GM12878 (cell line): ENCODE results near the gene PITPNC1. TPM values are rescaled to one million over a fixed set of nuclear protein-coding genes. Genes with fewer than 3 reads are reported as not detected.

Source experiments
- ATAC-seq: fragments of 200-7000 bp; cut with Tn5 transposase; 3 replicates; pipeline ENCODE4 v1.9.1; 2020; ENCODE audit warnings: mild to moderate bottlenecking, moderate library complexity
- BruUV-seq: library from RNA; stranded (reverse); fragments of 400-500 nt; replicated peaks from 2 replicates; lab custom pipeline; 2021; lab: Mats Ljungman, UMichigan
- CTCF ChIA-PET: fragments of 300-600 bp; sonication (Branson Sonifier 250); formaldehyde crosslinking; extraction: SDS; loops from one replicate; lab custom pipeline; 2021; ENCODE audit warnings: inconsistent platforms; lab: Yijun Ruan, JAX
- POLR2A ChIA-PET: fragments of 350-600 bp; formaldehyde crosslinking; extraction: SDS; loops from one replicate; lab custom pipeline; 2021; ENCODE audit warnings: inconsistent platforms; lab: Charles Lee
- RAD21 ChIA-PET: fragments of 300-600 bp; sonication (Branson Sonifier 250); formaldehyde crosslinking; loops from one replicate; lab custom pipeline; 2023; ENCODE audit warnings: antibody characterized with exemption; ENCODE audit not compliant: unreplicated experiment; lab: Charles Lee
- SMC1A ChIA-PET: fragments of 300-600 bp; sonication (Branson Sonifier 250); formaldehyde crosslinking; loops from one replicate; lab custom pipeline; 2023; ENCODE audit not compliant: unreplicated experiment, uncharacterized antibody; lab: Charles Lee
- DNase-seq: peaks from one replicate; pipeline ENCODE4 v3.0.0-alpha.2; 2011; ENCODE audit warnings: low read depth, low spot score
- FAIRE-seq: peaks from 3 replicates; lab custom pipeline; 2011; peaks lifted over from hg19 to GRCh38; lab: Jason Lieb, UNC
- H2AFZ ChIP-seq: 2 replicates; pipeline ENCODE4 v1.6.0; 2011; ENCODE audit warnings: low read depth, low read length, control low read depth; ENCODE audit not compliant: control insufficient read depth
- H3K27ac ChIP-seq: 2 replicates; pipeline ENCODE4 v1.5.1; 2011; ENCODE audit warnings: control low read depth; ENCODE audit not compliant: control insufficient read depth, insufficient read depth
- H3K27me3 ChIP-seq, 2 experiments: replicated peaks in 1 of 2; 2 replicates each; pipeline versions ENCODE4 v1.6.0 to v1.6.1; 2011; ENCODE audit warnings: low read length in 1 of 2; ENCODE audit not compliant: control insufficient read depth in 2 of 2, insufficient read depth in 2 of 2
- H3K36me3 ChIP-seq, 2 experiments: 2 replicates each; pipeline ENCODE4 v1.5.1; 2011; ENCODE audit warnings: low read length in 1 of 2; ENCODE audit not compliant: control insufficient read depth in 2 of 2, insufficient read depth in 2 of 2
- H3K4me1 ChIP-seq: 2 replicates; pipeline ENCODE4 v1.6.1; 2011; ENCODE audit warnings: mild to moderate bottlenecking, low read length, moderate library complexity, mixed read lengths; ENCODE audit not compliant: control insufficient read depth, insufficient read depth
- H3K4me2 ChIP-seq: 2 replicates; pipeline ENCODE4 v1.6.0; 2011; ENCODE audit warnings: control low read depth; ENCODE audit not compliant: control insufficient read depth, insufficient read depth
- H3K4me3 ChIP-seq: fragments of 200-600 bp; sonication (generic); 2 replicates; pipeline ENCODE4 v1.5.1; 2016
- H3K79me2 ChIP-seq: 2 replicates; pipeline ENCODE4 v1.6.0; 2011; ENCODE audit warnings: low read length; ENCODE audit not compliant: control insufficient read depth, insufficient read depth
- H3K9ac ChIP-seq: 2 replicates; pipeline ENCODE4 v1.8.0; 2011; ENCODE audit warnings: low read length, control low read depth, mixed read lengths; ENCODE audit not compliant: control insufficient read depth, insufficient read depth
- H3K9me3 ChIP-seq: replicated peaks from 3 replicates; pipeline ENCODE4 v1.5.1; 2011; ENCODE audit warnings: mild to moderate bottlenecking, low read length; ENCODE audit not compliant: control insufficient read depth, insufficient read depth
- H4K20me1 ChIP-seq: 2 replicates; pipeline ENCODE4 v1.6.0; 2011; ENCODE audit not compliant: control insufficient read depth, insufficient read depth
- CHD1 ChIP-seq: IDR thresholded peaks from 2 replicates; pipeline ENCODE4 v1.6.1; 2012; ENCODE audit warnings: low read depth, low read length, improper control_type of control experiment
- CUX1 ChIP-seq: IDR thresholded peaks from 2 replicates; pipeline ENCODE4 v1.6.1; 2012; ENCODE audit warnings: improper control_type of control experiment, low read depth, low read length; ENCODE audit not compliant: insufficient replicate concordance
- DPF2 ChIP-seq: fragments of 450-650 bp; IDR thresholded peaks from 2 replicates; pipeline ENCODE4 v1.6.1; 2017; ENCODE audit warnings: mild to moderate bottlenecking
- FOXM1 ChIP-seq: IDR thresholded peaks from 2 replicates; pipeline ENCODE4 v1.6.1; 2012; ENCODE audit warnings: low read depth, mild to moderate bottlenecking, inconsistent platforms, low read length, moderate library complexity
- POLR2AphosphoS5 ChIP-seq: IDR thresholded peaks from 2 replicates; pipeline ENCODE4 v1.6.1; 2011; ENCODE audit warnings: mild to moderate bottlenecking, low read length, inconsistent platforms
- SRF ChIP-seq, 2 experiments: IDR thresholded peaks; 2 replicates each; pipeline ENCODE4 v1.6.1; 2011; ENCODE audit warnings: low read depth in 2 of 2, low read length in 2 of 2, mild to moderate bottlenecking in 1 of 2, moderate library complexity in 1 of 2
- TCF7 ChIP-seq: IDR thresholded peaks from 2 replicates; pipeline ENCODE4 v1.6.1; 2014; ENCODE audit warnings: antibody characterized with exemption, borderline replicate concordance
- WGBS: methylation state at CpG from one replicate; pipeline ENCODE4 v1.1.6; 2016; ENCODE audit warnings: low lambda C conversion rate; ENCODE audit not compliant: insufficient replicate concordance, insufficient coverage; ENCODE audit errors: missing lambda C conversion rate; 5-methylcytosine and 5-hydroxymethylcytosine counted together
- in situ Hi-C: fragments of 300-500 bp; cut with MboI; formaldehyde crosslinking; loops from 9 replicates; pipeline ENCODE4 v1.14.3; 2018; ENCODE audit warnings: mixed read lengths
- intact Hi-C: fragments of 100-400 bp; cut with micrococcal nuclease; formaldehyde crosslinking; loops from one replicate; pipeline ENCODE4 v1.14.2; 2022; ENCODE audit not compliant: unreplicated experiment
- polyA plus RNA-seq, 11 experiments: library from polyadenylated mRNA; depleted of rRNA in 4 of 11; unstranded in 6 of 11; stranded (reverse) in 5 of 11; fragments of >200 nt; fragmentation: Nextera tagmentation in 4 of 11; fragmentation: Illumina TruSeq in 1 of 11; extraction: Ambion mirVana in 4 of 11; extraction: Trizol in 1 of 11; gene quantifications; 1 replicate in 1 of 11; 2 replicates in 10 of 11; pipeline versions ENCODE4 v1.2.1 to v1.2.3, GENCODE V29; 2011 to 2016; ENCODE audit warnings: inconsistent platforms in 2 of 11, missing spikeins in 2 of 11, low read depth in 1 of 11
- total RNA-seq, 4 experiments: library from RNA; depleted of rRNA in 3 of 4; stranded (reverse); fragments of >200 nt in 3 of 4; fragmentation: Illumina TruSeq in 1 of 4; extraction: Trizol in 1 of 4; gene quantifications; 2 replicates each; pipeline versions ENCODE4 v1.2.1 to v1.2.3, GENCODE V29; 2013 to 2021

The PITPNC1 gene
- total and polyA plus RNA-seq, 10 of the 15 experiments (the other 5 are each of a cell fraction or from before 2014, with no cell fraction given) = 12.2 to 62.4 (median 47.3) TPM

- TF ChIP-seq CUX1 = peak; percentile 6
- TF ChIP-seq CHD1 = 0 out of 2 replicates have a peak, but pooled peaks have one; percentile 68
- TF ChIP-seq, all 136 proteins: peak for 10
These were observed 197.0 kb downstream of the PITPNC1 start (continued) for GRCh38 chr17:67573987-67574657.

- CTCF ChIA-PET = interaction anchor here (0.6 to 7.4 kb wide), 14 partner anchors 16 to 200 kb away, joined by 3 to 47 read pairs (median 6); no protein-coding TSS in a partner anchor
- ATAC-seq = peak; percentile 49
- peak; percentile 54; the same call in 1 of the 2 replicates for TF ChIP-seq TCF7
- TF ChIP-seq POLR2AphosphoS5 = peak; percentile 93
- TF ChIP-seq DPF2 = peak; percentile 76
- peak; percentile 76 for TF ChIP-seq FOXM1
- TF ChIP-seq CUX1 = peak; percentile 47
- TF ChIP-seq SRF (IDR thresholded peaks at IDR 0.05; ENCODE audit: low read depth in 2 of 2, low read length in 2 of 2) = no peak
These were observed 197.7 kb downstream of the PITPNC1 start for GRCh38 chr17:67574658-67575293.

More at GRCh38 chr17:67574658-67575293, 197.7 kb downstream of the PITPNC1 start:
- Histone ChIP-seq H3K27me3 (no peaks in the 10 kb centered on the region), H3K36me3 (no peaks in the 10 kb centered on the region), H4K20me1 (no peaks in the 10 kb centered on the region), H3K4me3 (peak overlapping the region; percentile 68), H3K9ac (peak overlapping the region; percentile 85), H2AFZ (peak overlapping the region; percentile 46), H3K9me3 (no peaks in the 10 kb centered on the region), H3K27ac (peak overlapping the region; percentile 88), H3K4me1 (peaks cover 82% of the 10 kb centered on the region), H3K4me2 (peak overlapping the region; percentile 91), H3K79me2 (peaks cover 42% of the 10 kb centered on the region)
- intact Hi-C loops = loop anchor here (1.0 to 10.0 kb wide), 8 partner anchors 54 to 860 kb away; partner anchors contain the start of genes NOL11 and PITPNC1
- FAIRE-seq (no peak), DNase-seq (peak; percentile 80)
- BruUV-seq = no TSS peak
- RAD21 ChIA-PET = interaction anchor here (0.6 to 7.3 kb wide), 17 partner anchors 12 to 199 kb away, joined by 3 to 80 read pairs (median 3); no protein-coding TSS in a partner anchor
- in situ Hi-C loops = loop anchor here (10.0 kb wide), 1 partner anchor 860 kb away; no protein-coding TSS in a partner anchor
- POLR2A ChIA-PET = interaction anchor here (0.6 to 2.3 kb wide), 7 partner anchors 15 to 609 kb away, joined by 3 to 22 read pairs (median 3); no protein-coding TSS in a partner anchor
- SMC1A ChIA-PET = interaction anchor here (0.7 to 14.9 kb wide), 15 partner anchors 13 to 199 kb away, joined by 3 to 156 read pairs (median 4); no protein-coding TSS in a partner anchor
- WGBS = under 1% methylated on average over 13 of the region's 13 CpGs
